GM19099 (cell line): ENCODE data around the gene UBASH3B.

Experiments
- POLR2A ChIP-seq: IDR thresholded peaks from 3 replicates; pipeline ENCODE4 v1.6.1; 2011; ENCODE audit warnings: low read depth; ENCODE audit not compliant: insufficient read length; ENCODE audit errors: extremely low read depth

Gene UBASH3B

GRCh38 chr11:122637541-122637940 lies 18.0 kb upstream of the UBASH3B start:
- TF ChIP-seq POLR2A = no peak

GRCh38 chr11:122642472-122642922 lies 13.0 kb upstream of the UBASH3B start:
- no peak for TF ChIP-seq POLR2A

- TF ChIP-seq POLR2A = no peak
These were observed 12.6 kb upstream of the UBASH3B start for GRCh38 chr11:122642971-122643370.

GRCh38 chr11:122645847-122646246 lies 9.7 kb upstream of the UBASH3B start:
- no peak for TF ChIP-seq POLR2A

- TF ChIP-seq POLR2A = no peak
These were observed 8.8 kb upstream of the UBASH3B start for GRCh38 chr11:122646549-122647340.

- no peak for TF ChIP-seq POLR2A
These were observed 7.7 kb upstream of the UBASH3B start for GRCh38 chr11:122647736-122648275.

GRCh38 chr11:122649116-122649515 lies 6.4 kb upstream of the UBASH3B start:
- no peak for TF ChIP-seq POLR2A

- no peak for TF ChIP-seq POLR2A
These were observed 4.9 kb upstream of the UBASH3B start for GRCh38 chr11:122650619-122651018.

- no peak for TF ChIP-seq POLR2A
These were observed 3.0 kb upstream of the UBASH3B start for GRCh38 chr11:122652495-122652894.

- TF ChIP-seq POLR2A = no peak
These were observed 1.5 kb upstream of the UBASH3B start for GRCh38 chr11:122653916-122654585.

- TF ChIP-seq POLR2A = no peak
These were observed 630 bp downstream of the UBASH3B start for GRCh38 chr11:122656073-122656630.

- no peak for TF ChIP-seq POLR2A
These were observed 1.1 kb downstream of the UBASH3B start for GRCh38 chr11:122656631-122657101.

GRCh38 chr11:122659676-122660554 lies 4.4 kb downstream of the UBASH3B start:
- no peak for TF ChIP-seq POLR2A

- TF ChIP-seq POLR2A = no peak
These were observed 5.8 kb downstream of the UBASH3B start for GRCh38 chr11:122661182-122661945.
